22Rv1 (cell line): ENCODE results near the gene KLHL8.

Experiments
- ZFX ChIP-seq: fragments of 450-650 bp; IDR thresholded peaks from 2 replicates; pipeline ENCODE4 v1.6.1; 2017; ENCODE audit warnings: antibody characterized with exemption, borderline replicate concordance
- TF ChIP-seq, protein P1 (sequence below): fragments of 450-650 bp; IDR thresholded peaks from 2 replicates; pipeline ENCODE4 v1.5.1; 2017; ENCODE audit warnings: mild to moderate bottlenecking

DNA sequence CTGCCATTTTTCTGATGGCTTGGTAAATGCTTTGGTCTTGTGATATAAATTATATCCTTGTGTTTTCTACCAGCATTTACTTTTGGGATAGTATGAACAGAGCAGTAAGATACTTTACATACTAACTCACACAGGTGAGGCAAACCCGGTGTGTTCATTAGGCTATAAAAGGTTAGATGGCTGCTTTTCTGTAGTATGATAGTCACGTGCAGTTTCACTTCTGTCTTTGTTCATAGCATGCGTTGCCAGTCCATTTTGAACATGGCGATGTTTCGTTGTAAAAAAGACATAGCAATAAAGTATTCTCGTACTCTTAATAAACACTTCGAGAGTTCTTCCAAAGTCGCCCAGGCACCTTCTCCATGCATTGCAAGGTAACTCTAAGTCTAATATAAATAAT is 88.4 kb downstream of the KLHL8 start:
- TF ChIP-seq ZFX: no peak
- TF ChIP-seq, protein P1, sequence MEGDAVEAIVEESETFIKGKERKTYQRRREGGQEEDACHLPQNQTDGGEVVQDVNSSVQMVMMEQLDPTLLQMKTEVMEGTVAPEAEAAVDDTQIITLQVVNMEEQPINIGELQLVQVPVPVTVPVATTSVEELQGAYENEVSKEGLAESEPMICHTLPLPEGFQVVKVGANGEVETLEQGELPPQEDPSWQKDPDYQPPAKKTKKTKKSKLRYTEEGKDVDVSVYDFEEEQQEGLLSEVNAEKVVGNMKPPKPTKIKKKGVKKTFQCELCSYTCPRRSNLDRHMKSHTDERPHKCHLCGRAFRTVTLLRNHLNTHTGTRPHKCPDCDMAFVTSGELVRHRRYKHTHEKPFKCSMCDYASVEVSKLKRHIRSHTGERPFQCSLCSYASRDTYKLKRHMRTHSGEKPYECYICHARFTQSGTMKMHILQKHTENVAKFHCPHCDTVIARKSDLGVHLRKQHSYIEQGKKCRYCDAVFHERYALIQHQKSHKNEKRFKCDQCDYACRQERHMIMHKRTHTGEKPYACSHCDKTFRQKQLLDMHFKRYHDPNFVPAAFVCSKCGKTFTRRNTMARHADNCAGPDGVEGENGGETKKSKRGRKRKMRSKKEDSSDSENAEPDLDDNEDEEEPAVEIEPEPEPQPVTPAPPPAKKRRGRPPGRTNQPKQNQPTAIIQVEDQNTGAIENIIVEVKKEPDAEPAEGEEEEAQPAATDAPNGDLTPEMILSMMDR: no peak
